HUES48 (cell line): ENCODE results near the gene MR1.

Experiments
- H3K27ac ChIP-seq: one replicate; pipeline ENCODE4 v1.7.0; 2013; ENCODE audit warnings: low read depth, low read length, inconsistent platforms
- H3K27me3 ChIP-seq: 2 replicates; pipeline ENCODE4 v1.6.1; 2013; ENCODE audit warnings: mild to moderate bottlenecking, low read length; ENCODE audit not compliant: control insufficient read depth, insufficient read depth
- H3K36me3 ChIP-seq: 2 replicates; pipeline ENCODE4 v1.6.1; 2013; ENCODE audit warnings: low read length; ENCODE audit not compliant: control insufficient read depth, insufficient read depth
- H3K4me1 ChIP-seq: 2 replicates; pipeline ENCODE4 v1.6.1; 2013; ENCODE audit warnings: mild to moderate bottlenecking, low read length; ENCODE audit not compliant: control insufficient read depth, insufficient read depth
- H3K4me3 ChIP-seq: 2 replicates; pipeline ENCODE4 v1.5.1; 2013; ENCODE audit warnings: mild to moderate bottlenecking, low read depth, low read length
- H3K9ac ChIP-seq: 2 replicates; pipeline ENCODE4 v1.6.1; 2013; ENCODE audit warnings: mild to moderate bottlenecking, low read depth, low read length, moderate library complexity
- H3K9me3 ChIP-seq: 2 replicates; pipeline ENCODE4 v1.6.1; 2013; ENCODE audit warnings: low read length; ENCODE audit not compliant: control insufficient read depth, insufficient read depth

The MR1 gene

GRCh38 chr1:181104042-181104789, 70.4 kb downstream of the MR1 start:
- peaks cover 53% of the 10 kb centered on the region for H3K4me1 ChIP-seq
- H3K9ac ChIP-seq = peak overlapping the region; percentile 56
- peak overlapping the region; percentile 73 for H3K4me3 ChIP-seq
- peak overlapping the region; percentile 91 for H3K27ac ChIP-seq
- H3K9me3 ChIP-seq = no peaks in the 10 kb centered on the region
- H3K27me3 ChIP-seq = peaks cover 82% of the 10 kb centered on the region
- H3K36me3 ChIP-seq = no peaks in the 10 kb centered on the region

GRCh38 chr1:181104790-181105133, 71.0 kb downstream of the MR1 start:
- Histone ChIP-seq H3K27ac (peak overlapping the region; percentile 91), H3K4me1 (peaks cover 52% of the 10 kb centered on the region), H3K36me3 (no peaks in the 10 kb centered on the region), H3K9me3 (no peaks in the 10 kb centered on the region), H3K4me3 (peak overlapping the region; percentile 73), H3K27me3 (peaks cover 78% of the 10 kb centered on the region), H3K9ac (peak overlapping the region; percentile 56)

- peak overlapping the region; percentile 56 for H3K9ac ChIP-seq
- H3K27me3 ChIP-seq = peaks cover 72% of the 10 kb centered on the region
- H3K9me3 ChIP-seq = no peaks in the 10 kb centered on the region
- peak overlapping the region; percentile 91 for H3K27ac ChIP-seq
- H3K4me3 ChIP-seq = peak overlapping the region; percentile 73
- no peaks in the 10 kb centered on the region for H3K36me3 ChIP-seq
- peaks cover 49% of the 10 kb centered on the region for H3K4me1 ChIP-seq
These were observed 71.6 kb downstream of the MR1 start for GRCh38 chr1:181105134-181106021.

GRCh38 chr1:181106022-181106312, 72.2 kb downstream of the MR1 start:
- Histone ChIP-seq H3K9ac (no peak overlapping the region), H3K36me3 (no peaks in the 10 kb centered on the region), H3K4me1 (peaks cover 43% of the 10 kb centered on the region), H3K4me3 (peak overlapping the region; percentile 66), H3K27me3 (peaks cover 66% of the 10 kb centered on the region), H3K9me3 (no peaks in the 10 kb centered on the region), H3K27ac (peak overlapping the region; percentile 54)

- Histone ChIP-seq H3K4me1 (peaks cover 39% of the 10 kb centered on the region), H3K9me3 (no peaks in the 10 kb centered on the region), H3K27ac (no peak overlapping the region), H3K9ac (no peak overlapping the region), H3K27me3 (peaks cover 64% of the 10 kb centered on the region), H3K4me3 (no peak overlapping the region), H3K36me3 (no peaks in the 10 kb centered on the region)
These were observed 72.7 kb downstream of the MR1 start for GRCh38 chr1:181106479-181106878.

GRCh38 chr1:181107711-181108110, 73.9 kb downstream of the MR1 start:
- H3K27me3 ChIP-seq = peaks cover 60% of the 10 kb centered on the region

GRCh38 chr1:181108304-181108867, 74.6 kb downstream of the MR1 start:
- Histone ChIP-seq H3K9me3 (no peaks in the 10 kb centered on the region), H3K4me3 (no peak overlapping the region), H3K36me3 (no peaks in the 10 kb centered on the region), H3K9ac (no peak overlapping the region), H3K27me3 (peaks cover 53% of the 10 kb centered on the region), H3K27ac (no peak overlapping the region), H3K4me1 (peaks cover 29% of the 10 kb centered on the region)

More at GRCh38 chr1:181107711-181108110, 73.9 kb downstream of the MR1 start:
- H3K4me3 ChIP-seq = no peak overlapping the region
- H3K9me3 ChIP-seq = no peaks in the 10 kb centered on the region
- no peaks in the 10 kb centered on the region for H3K36me3 ChIP-seq
- no peak overlapping the region for H3K27ac ChIP-seq
- H3K4me1 ChIP-seq = peaks cover 27% of the 10 kb centered on the region
- no peak overlapping the region for H3K9ac ChIP-seq

GRCh38 chr1:181110013-181110412, 76.2 kb downstream of the MR1 start:
- H3K27me3 ChIP-seq = peaks cover 39% of the 10 kb centered on the region
- no peaks in the 10 kb centered on the region for H3K9me3 ChIP-seq
- peaks cover 22% of the 10 kb centered on the region for H3K4me1 ChIP-seq
- no peak overlapping the region for H3K27ac ChIP-seq
- H3K36me3 ChIP-seq = no peaks in the 10 kb centered on the region
- H3K4me3 ChIP-seq = no peak overlapping the region
- no peak overlapping the region for H3K9ac ChIP-seq
